IPS-18a (cell line): Measurements from ENCODE around the gene RRAD.
"Not testable (repeated sequence)": the region's sequence is repeated elsewhere in the genome, so short reads cannot be mapped to it uniquely, and the experiment has no call there.

Experiments used
- H3K27ac ChIP-seq: one replicate; pipeline ENCODE4 v1.5.1; 2013; ENCODE audit warnings: low read length
- H3K27me3 ChIP-seq: one replicate; pipeline ENCODE4 v1.6.1; 2013; ENCODE audit warnings: mild to moderate bottlenecking, low read length; ENCODE audit not compliant: control insufficient read depth, insufficient read depth
- H3K36me3 ChIP-seq: one replicate; pipeline ENCODE4 v1.6.1; 2013; ENCODE audit warnings: low read depth, low read length; ENCODE audit not compliant: control insufficient read depth
- H3K4me1 ChIP-seq: one replicate; pipeline ENCODE4 v1.6.1; 2013; ENCODE audit warnings: low read depth, low read length; ENCODE audit not compliant: control insufficient read depth
- H3K4me3 ChIP-seq: one replicate; pipeline ENCODE4 v1.5.1; 2013; ENCODE audit warnings: low read length
- H3K9ac ChIP-seq: one replicate; pipeline ENCODE4 v1.6.1; 2013; ENCODE audit warnings: mild to moderate bottlenecking, low read length, moderate library complexity
- H3K9me3 ChIP-seq: one replicate; pipeline ENCODE4 v1.6.1; 2013; ENCODE audit warnings: low read depth, low read length; ENCODE audit not compliant: control insufficient read depth

RRAD gene

GRCh38 chr16:66900721-66901441, 24.5 kb downstream of the RRAD start:
- no peaks in the 10 kb centered on the region for H3K4me1 ChIP-seq
- no peak overlapping the region for H3K9ac ChIP-seq

GRCh38 chr16:66899945-66900710, 25.2 kb downstream of the RRAD start:
- no peak overlapping the region for H3K9ac ChIP-seq
- no peaks in the 10 kb centered on the region for H3K9me3 ChIP-seq
- no peaks in the 10 kb centered on the region for H3K36me3 ChIP-seq
- no peak overlapping the region for H3K4me3 ChIP-seq
- no peaks in the 10 kb centered on the region for H3K27me3 ChIP-seq
- H3K4me1 ChIP-seq, result no peaks in the 10 kb centered on the region
- H3K27ac ChIP-seq, result no peak overlapping the region

More at GRCh38 chr16:66900721-66901441, 24.5 kb downstream of the RRAD start:
- H3K9me3 ChIP-seq, result no peaks in the 10 kb centered on the region
- H3K27me3 ChIP-seq, result no peaks in the 10 kb centered on the region
- no peak overlapping the region for H3K27ac ChIP-seq
- H3K4me3 ChIP-seq, result no peak overlapping the region
- H3K36me3 ChIP-seq, result no peaks in the 10 kb centered on the region

GRCh38 chr16:66899310-66899944, 25.9 kb downstream of the RRAD start:
- H3K27ac ChIP-seq, result no peak overlapping the region
- H3K9me3 ChIP-seq, result no peaks in the 10 kb centered on the region
- no peaks in the 10 kb centered on the region for H3K36me3 ChIP-seq
- no peak overlapping the region for H3K9ac ChIP-seq
- no peaks in the 10 kb centered on the region for H3K4me1 ChIP-seq
- H3K4me3 ChIP-seq, result no peak overlapping the region
- no peaks in the 10 kb centered on the region for H3K27me3 ChIP-seq

GRCh38 chr16:66898933-66899309, 26.4 kb downstream of the RRAD start:
- Histone ChIP-seq H3K36me3 (no peaks in the 10 kb centered on the region), H3K9me3 (no peaks in the 10 kb centered on the region), H3K9ac (no peak overlapping the region), H3K27ac (no peak overlapping the region), H3K4me3 (no peak overlapping the region), H3K4me1 (no peaks in the 10 kb centered on the region), H3K27me3 (no peaks in the 10 kb centered on the region)

- no peak overlapping the region for H3K27ac ChIP-seq
- no peaks in the 10 kb centered on the region for H3K36me3 ChIP-seq
- H3K4me1 ChIP-seq, result no peaks in the 10 kb centered on the region
Observed at GRCh38 chr16:66898207-66898606, 27.1 kb downstream of the RRAD start.

GRCh38 chr16:66896682-66897081, 28.7 kb downstream of the RRAD start:
- H3K36me3 ChIP-seq, H3K4me3 ChIP-seq, H3K27ac ChIP-seq, H3K4me1 ChIP-seq, H3K9ac ChIP-seq, H3K27me3 ChIP-seq, H3K9me3 ChIP-seq: not testable (repeated sequence)

More at GRCh38 chr16:66898207-66898606, 27.1 kb downstream of the RRAD start:
- Histone ChIP-seq H3K27me3 (no peaks in the 10 kb centered on the region), H3K9me3 (no peaks in the 10 kb centered on the region), H3K4me3 (no peak overlapping the region), H3K9ac (no peak overlapping the region)

GRCh38 chr16:66895999-66896398, 29.3 kb downstream of the RRAD start:
- H3K4me1 ChIP-seq, result no peaks in the 10 kb centered on the region
- no peak overlapping the region for H3K27ac ChIP-seq
- H3K4me3 ChIP-seq, result no peak overlapping the region
- no peaks in the 10 kb centered on the region for H3K9me3 ChIP-seq
- peaks cover 4% of the 10 kb centered on the region for H3K36me3 ChIP-seq
- H3K9ac ChIP-seq, result no peak overlapping the region
- no peaks in the 10 kb centered on the region for H3K27me3 ChIP-seq

- Histone ChIP-seq H3K9ac (no peak overlapping the region), H3K36me3 (peaks cover 4% of the 10 kb centered on the region), H3K27ac (no peak overlapping the region), H3K27me3 (no peaks in the 10 kb centered on the region), H3K4me1 (no peaks in the 10 kb centered on the region), H3K9me3 (no peaks in the 10 kb centered on the region), H3K4me3 (no peak overlapping the region)
Observed at GRCh38 chr16:66895689-66895979, 29.7 kb downstream of the RRAD start.

- no peak overlapping the region for H3K9ac ChIP-seq
- H3K27ac ChIP-seq, result no peak overlapping the region
- no peak overlapping the region for H3K4me3 ChIP-seq
- H3K36me3 ChIP-seq, result peaks cover 4% of the 10 kb centered on the region
- no peaks in the 10 kb centered on the region for H3K4me1 ChIP-seq
- H3K9me3 ChIP-seq, result no peaks in the 10 kb centered on the region
- no peaks in the 10 kb centered on the region for H3K27me3 ChIP-seq
Observed at GRCh38 chr16:66894948-66895688, 30.2 kb downstream of the RRAD start.

- H3K27me3 ChIP-seq, result no peaks in the 10 kb centered on the region
- H3K27ac ChIP-seq, result no peak overlapping the region
- H3K36me3 ChIP-seq, result peaks cover 4% of the 10 kb centered on the region
- H3K4me3 ChIP-seq, result no peak overlapping the region
- H3K9me3 ChIP-seq, result no peaks in the 10 kb centered on the region
- no peaks in the 10 kb centered on the region for H3K4me1 ChIP-seq
- H3K9ac ChIP-seq, result no peak overlapping the region
Observed at GRCh38 chr16:66894055-66894454, 31.3 kb downstream of the RRAD start.

- Histone ChIP-seq H3K9ac (no peak overlapping the region), H3K27ac (no peak overlapping the region), H3K9me3 (no peaks in the 10 kb centered on the region), H3K36me3 (peaks cover 10% of the 10 kb centered on the region), H3K4me1 (no peaks in the 10 kb centered on the region), H3K4me3 (no peak overlapping the region), H3K27me3 (no peaks in the 10 kb centered on the region)
Observed at GRCh38 chr16:66891797-66892196, 33.5 kb downstream of the RRAD start.
